IMR-90 (cell line): ENCODE measurements around the gene OR7D2. TPM values are rescaled to one million over a fixed set of nuclear protein-coding genes. Genes with fewer than 3 reads are reported as not detected.

Experiments
- ATAC-seq: fragments of 200-7000 bp; cut with Tn5 transposase; 2 replicates; pipeline ENCODE4 v1.9.1; 2020; ENCODE audit warnings: low read depth, mild to moderate bottlenecking, moderate library complexity
- BruUV-seq: library from RNA; stranded (reverse); fragments of 400-500 nt; replicated peaks from 2 replicates; lab custom pipeline; 2021; lab: Mats Ljungman, UMichigan
- CTCF ChIA-PET: fragments of 300-600 bp; formaldehyde crosslinking; extraction: SDS; loops from one replicate; lab custom pipeline; 2021; ENCODE audit warnings: antibody characterized with exemption; lab: Yijun Ruan, JAX
- POLR2A ChIA-PET: fragments of 300-600 bp; sonication (Branson Sonifier 250); formaldehyde crosslinking; loops from one replicate; lab custom pipeline; 2022; ENCODE audit warnings: antibody characterized with exemption; ENCODE audit not compliant: unreplicated experiment; lab: Charles Lee
- DNase-seq: peaks from one replicate; pipeline ENCODE4 v3.0.0; 2013
- H2AFZ ChIP-seq: replicated peaks from 2 replicates; pipeline ENCODE3; 2013; ENCODE audit warnings: low read length, mild to moderate bottlenecking; ENCODE audit not compliant: poor library complexity
- H2AK5ac ChIP-seq: 2 replicates; pipeline ENCODE4 v1.6.1; 2013; ENCODE audit warnings: low read depth, low read length, inconsistent platforms
- H2AK9ac ChIP-seq: replicated peaks from 2 replicates; pipeline ENCODE3; 2013; ENCODE audit warnings: mild to moderate bottlenecking, low read depth, low read length, moderate library complexity; ENCODE audit not compliant: poor library complexity
- H2BK120ac ChIP-seq: 2 replicates; pipeline ENCODE4 v1.6.1; 2013; ENCODE audit warnings: low read depth, low read length, inconsistent platforms
- H2BK15ac ChIP-seq: 3 replicates; pipeline ENCODE4 v1.6.1; 2013; ENCODE audit warnings: low read depth, low read length, inconsistent platforms
- H2BK20ac ChIP-seq: 2 replicates; pipeline ENCODE4 v1.6.1; 2013; ENCODE audit warnings: low read depth, mild to moderate bottlenecking, inconsistent platforms, low read length, moderate library complexity
- H2BK5ac ChIP-seq: 2 replicates; pipeline ENCODE4 v1.6.1; 2013; ENCODE audit warnings: mild to moderate bottlenecking, low read depth, low read length, inconsistent platforms; ENCODE audit not compliant: poor library complexity, severe bottlenecking
- H3K14ac ChIP-seq: replicated peaks from 2 replicates; pipeline ENCODE4 v1.6.1; 2013; ENCODE audit warnings: low read depth, low read length, inconsistent platforms
- H3K18ac ChIP-seq: 2 replicates; pipeline ENCODE4 v1.6.1; 2013; ENCODE audit warnings: low read depth, low read length, control low read depth
- H3K23ac ChIP-seq: 2 replicates; pipeline ENCODE4 v1.6.1; 2013; ENCODE audit warnings: low read depth, low read length, inconsistent platforms
- H3K27ac ChIP-seq: 2 replicates; pipeline ENCODE4 v1.5.1; 2013; ENCODE audit warnings: mild to moderate bottlenecking, control low read depth, low read length; ENCODE audit not compliant: insufficient read depth
- H3K27me3 ChIP-seq: 2 replicates; pipeline ENCODE4 v1.6.1; 2013; ENCODE audit warnings: low read length; ENCODE audit not compliant: control insufficient read depth, insufficient read depth
- H3K36me3 ChIP-seq: 2 replicates; pipeline ENCODE4 v1.6.1; 2013; ENCODE audit warnings: low read length, mixed read lengths; ENCODE audit not compliant: control insufficient read depth, insufficient read depth
- H3K4ac ChIP-seq: 2 replicates; pipeline ENCODE4 v1.6.1; 2013; ENCODE audit warnings: low read depth, low read length, inconsistent platforms
- H3K4me1 ChIP-seq: 2 replicates; pipeline ENCODE4 v1.6.1; 2013; ENCODE audit warnings: low read length, mixed read lengths; ENCODE audit not compliant: control insufficient read depth, insufficient read depth
- H3K4me2 ChIP-seq: 2 replicates; pipeline ENCODE4 v1.6.1; 2013; ENCODE audit warnings: low read depth, mild to moderate bottlenecking, control low read depth, low read length, moderate library complexity
- H3K4me3 ChIP-seq: 2 replicates; pipeline ENCODE4 v1.5.1; 2013; ENCODE audit warnings: low read depth, mild to moderate bottlenecking, control low read depth, low read length, moderate library complexity; ENCODE audit not compliant: insufficient read depth
- H3K56ac ChIP-seq: 2 replicates; pipeline ENCODE4 v1.6.1; 2013; ENCODE audit warnings: low read length, inconsistent platforms; ENCODE audit not compliant: insufficient read depth; ENCODE audit errors: extremely low read depth
- H3K79me1 ChIP-seq, 2 experiments: 2 replicates each; pipeline ENCODE4 v1.6.1; 2013; ENCODE audit warnings: low read length in 2 of 2, inconsistent platforms in 1 of 2, low read depth in 1 of 2
- H3K9ac ChIP-seq: 2 replicates; pipeline ENCODE4 v1.6.1; 2013; ENCODE audit warnings: low read depth, low read length, control low read depth
- H3K9me1 ChIP-seq: 2 replicates; pipeline ENCODE4 v1.6.1; 2013; ENCODE audit warnings: low read length, inconsistent platforms; ENCODE audit not compliant: insufficient read depth
- H3K9me3 ChIP-seq: 2 replicates; pipeline ENCODE4 v1.6.1; 2013; ENCODE audit warnings: low read length; ENCODE audit not compliant: control insufficient read depth, insufficient read depth
- H4K20me1 ChIP-seq: 2 replicates; pipeline ENCODE4 v1.6.1; 2013; ENCODE audit warnings: low read length, inconsistent platforms; ENCODE audit not compliant: insufficient read depth
- H4K5ac ChIP-seq: 2 replicates; pipeline ENCODE4 v1.6.1; 2013; ENCODE audit warnings: mild to moderate bottlenecking, low read depth, low read length, control low read depth
- H4K8ac ChIP-seq, 2 experiments: 2 replicates each; pipeline ENCODE4 v1.6.1; 2013; ENCODE audit warnings: low read depth in 2 of 2, low read length in 2 of 2, control low read depth in 1 of 2, inconsistent platforms in 1 of 2
- H4K91ac ChIP-seq: 2 replicates; pipeline ENCODE4 v1.6.1; 2013; ENCODE audit warnings: low read depth, low read length, inconsistent platforms; ENCODE audit not compliant: insufficient read depth
- BHLHE40 ChIP-seq: fragments of 150-350 bp; IDR thresholded peaks from 2 replicates; pipeline ENCODE4 v1.6.1; 2016; ENCODE audit warnings: mild to moderate bottlenecking, low read depth, low read length
- CEBPB ChIP-seq: IDR thresholded peaks from 2 replicates; pipeline ENCODE4 v1.6.1; 2012; ENCODE audit warnings: low read depth, low read length, improper control_type of control experiment
- CHD1 ChIP-seq: IDR thresholded peaks from 2 replicates; pipeline ENCODE4 v1.6.1; 2012; ENCODE audit warnings: low read depth, low read length, improper control_type of control experiment
- FOS ChIP-seq: fragments of 150-350 bp; IDR thresholded peaks from 2 replicates; pipeline ENCODE4 v1.6.1; 2016; ENCODE audit warnings: low read depth, low read length
- MAFK ChIP-seq: IDR thresholded peaks from 2 replicates; pipeline ENCODE4 v1.6.1; 2012; ENCODE audit warnings: low read depth, low read length, improper control_type of control experiment
- MAZ ChIP-seq: IDR thresholded peaks from 2 replicates; pipeline ENCODE4 v1.6.1; 2012; ENCODE audit warnings: low read depth, mild to moderate bottlenecking, low read length, improper control_type of control experiment, moderate library complexity, borderline replicate concordance
- MXI1 ChIP-seq: IDR thresholded peaks from 2 replicates; pipeline ENCODE4 v1.6.1; 2012; ENCODE audit warnings: low read depth, mild to moderate bottlenecking, low read length, moderate library complexity, borderline replicate concordance
- POLR2A ChIP-seq: IDR thresholded peaks from 2 replicates; pipeline ENCODE4 v1.6.1; 2012; ENCODE audit warnings: mild to moderate bottlenecking, low read depth, low read length
- RAD21 ChIP-seq: IDR thresholded peaks from 2 replicates; pipeline ENCODE4 v1.6.1; 2012; ENCODE audit warnings: low read length, improper control_type of control experiment
- RCOR1 ChIP-seq: IDR thresholded peaks from 2 replicates; pipeline ENCODE4 v1.6.1; 2012; ENCODE audit warnings: mild to moderate bottlenecking, low read length, improper control_type of control experiment; ENCODE audit not compliant: insufficient replicate concordance
- RFX5 ChIP-seq: IDR thresholded peaks from 2 replicates; pipeline ENCODE4 v1.8.0; 2012; ENCODE audit warnings: low read depth, mild to moderate bottlenecking, low read length, moderate library complexity
- SMC3 ChIP-seq: fragments of 150-350 bp; IDR thresholded peaks from 2 replicates; pipeline ENCODE4 v1.6.1; 2016; ENCODE audit warnings: low read depth, mild to moderate bottlenecking, antibody characterized with exemption, low read length, moderate library complexity
- WGBS, 2 experiments: methylation state at CpG; one replicate each; pipeline versions ENCODE4 v1.1.5 to v1.1.7; 2013; ENCODE audit warnings: missing lambda C conversion rate in 2 of 2; ENCODE audit not compliant: insufficient read length in 1 of 2; ENCODE audit errors: extremely low coverage in 2 of 2; 5-methylcytosine and 5-hydroxymethylcytosine counted together
- dilution Hi-C: fragments of 300-500 bp; cut with HindIII; formaldehyde crosslinking; loops from one replicate; pipeline ENCODE4 v1.14.3; 2018; ENCODE audit warnings: low sequenced_read_pairs; ENCODE audit not compliant: unreplicated experiment
- in situ Hi-C: fragments of 300-500 bp; cut with MboI; formaldehyde crosslinking; loops from 3 replicates; pipeline ENCODE4 v1.14.3; 2019; ENCODE audit warnings: low sequenced_read_pairs, inconsistent platforms, mixed read lengths
- intact Hi-C: fragments of 100-400 bp; cut with micrococcal nuclease; formaldehyde crosslinking; loops from 2 replicates; pipeline ENCODE4 v1.10.0; 2022
- polyA plus RNA-seq, 3 experiments: library from polyadenylated mRNA; depleted of rRNA; stranded (reverse); fragments of >200 nt; gene quantifications; 2 replicates each; pipeline ENCODE4 v1.2.3, GENCODE V29; 2012; ENCODE audit warnings: low replicate concordance in 1 of 3
- total RNA-seq: library from RNA; depleted of rRNA; stranded (reverse); fragments of >200 nt; gene quantifications from 2 replicates; pipeline ENCODE4 v1.2.3, GENCODE V29; 2012
- TF ChIP-seq, protein P1 (sequence below): fragments of 150-350 bp; IDR thresholded peaks from 2 replicates; pipeline ENCODE4 v1.6.1; 2016; ENCODE audit warnings: low read depth, mild to moderate bottlenecking, low read length, moderate library complexity, borderline replicate concordance
- TF ChIP-seq, protein P2 (sequence below): fragments of 150-350 bp; IDR thresholded peaks from 2 replicates; pipeline ENCODE4 v1.6.1; 2017; ENCODE audit warnings: mild to moderate bottlenecking, antibody characterized with exemption, low read length, low read depth
- TF ChIP-seq, protein P3 (sequence below): conservative IDR thresholded peaks from 2 replicates; pipeline ENCODE4 v1.5.1; 2012; ENCODE audit warnings: mild to moderate bottlenecking, low read depth, low read length, improper control_type of control experiment

OR7D2 gene
- total and polyA plus RNA-seq, 2 of the 4 experiments (the other 2 are of a cell fraction) = not detected

DNA sequence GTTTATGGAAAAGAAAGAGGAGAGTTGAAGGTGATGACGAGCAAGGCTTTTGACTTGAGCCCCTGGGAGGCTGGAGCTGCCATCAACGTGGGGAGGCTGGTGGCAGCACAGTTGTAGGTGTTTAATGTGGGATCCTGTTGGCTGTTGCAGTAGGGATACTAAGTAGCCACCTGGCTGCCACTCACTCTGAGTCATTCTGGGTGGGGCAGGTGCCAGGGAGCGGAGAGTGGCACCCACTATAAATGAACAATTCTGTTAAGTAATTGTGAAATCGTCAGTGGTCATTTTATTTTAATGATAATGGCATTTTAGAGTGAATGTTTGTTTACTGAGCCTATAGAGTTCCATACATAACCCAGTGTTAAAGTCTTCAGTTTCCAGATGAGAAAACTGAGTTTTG, 28.8 kb upstream of the OR7D2 start:
- POLR2A ChIA-PET = no interaction called here
- Histone ChIP-seq H3K4me1 (no peaks in the 10 kb centered on the region), H2BK15ac (no peak overlapping the region), H3K4me2 (no peak overlapping the region), H2AK9ac (no peak overlapping the region), H4K8ac (no peak overlapping the region), H3K18ac (no peak overlapping the region), H3K4me3 (no peak overlapping the region), H2BK5ac (no peak overlapping the region), H3K27me3 (no peaks in the 10 kb centered on the region), H2BK20ac (no peak overlapping the region), H3K9ac (no peak overlapping the region), H3K9me1 (no peaks in the 10 kb centered on the region), H3K14ac (no peak overlapping the region), H4K20me1 (peaks cover 21% of the 10 kb centered on the region), H3K23ac (no peak overlapping the region), H3K27ac (no peak overlapping the region), H3K36me3 (peaks cover 34% of the 10 kb centered on the region), H4K5ac (no peak overlapping the region), H3K56ac (no peak overlapping the region), H3K79me1 (peaks cover 12 to 18% of the 10 kb centered on the region in 2 experiments), H2AFZ (no peak overlapping the region), H2BK120ac (no peak overlapping the region), H3K4ac (no peak overlapping the region), H4K91ac (no peak overlapping the region), H3K9me3 (peaks cover 49% of the 10 kb centered on the region), H2AK5ac (no peak overlapping the region)
- ATAC-seq (no peak), DNase-seq (no peak)
- dilution Hi-C loops (no loop called here), in situ Hi-C loops (loop anchor here (25.0 kb wide), 1 partner anchor 912 kb away; no protein-coding TSS in a partner anchor), intact Hi-C loops (no loop called here)
- CTCF ChIA-PET = no interaction called here
- WGBS, 2 experiments = 100% methylated on average over 1 of the region's 4 CpGs; no CpG with 5 or more reads in 1 of the 2 experiments
- TF ChIP-seq POLR2A = no peak
- no peak for TF ChIP-seq CHD1
- no peak for TF ChIP-seq RFX5
- TF ChIP-seq MXI1 = no peak
- no peak for TF ChIP-seq MAZ
- no peak for TF ChIP-seq SMC3
- TF ChIP-seq CEBPB = no peak
- TF ChIP-seq MAFK = no peak
- no peak for TF ChIP-seq BHLHE40
- TF ChIP-seq, protein P1, sequence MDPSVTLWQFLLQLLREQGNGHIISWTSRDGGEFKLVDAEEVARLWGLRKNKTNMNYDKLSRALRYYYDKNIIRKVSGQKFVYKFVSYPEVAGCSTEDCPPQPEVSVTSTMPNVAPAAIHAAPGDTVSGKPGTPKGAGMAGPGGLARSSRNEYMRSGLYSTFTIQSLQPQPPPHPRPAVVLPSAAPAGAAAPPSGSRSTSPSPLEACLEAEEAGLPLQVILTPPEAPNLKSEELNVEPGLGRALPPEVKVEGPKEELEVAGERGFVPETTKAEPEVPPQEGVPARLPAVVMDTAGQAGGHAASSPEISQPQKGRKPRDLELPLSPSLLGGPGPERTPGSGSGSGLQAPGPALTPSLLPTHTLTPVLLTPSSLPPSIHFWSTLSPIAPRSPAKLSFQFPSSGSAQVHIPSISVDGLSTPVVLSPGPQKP = no peak
- TF ChIP-seq, protein P2, sequence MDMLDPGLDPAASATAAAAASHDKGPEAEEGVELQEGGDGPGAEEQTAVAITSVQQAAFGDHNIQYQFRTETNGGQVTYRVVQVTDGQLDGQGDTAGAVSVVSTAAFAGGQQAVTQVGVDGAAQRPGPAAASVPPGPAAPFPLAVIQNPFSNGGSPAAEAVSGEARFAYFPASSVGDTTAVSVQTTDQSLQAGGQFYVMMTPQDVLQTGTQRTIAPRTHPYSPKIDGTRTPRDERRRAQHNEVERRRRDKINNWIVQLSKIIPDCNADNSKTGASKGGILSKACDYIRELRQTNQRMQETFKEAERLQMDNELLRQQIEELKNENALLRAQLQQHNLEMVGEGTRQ = no peak
- TF ChIP-seq RCOR1 = no peak
- TF ChIP-seq FOS = no peak
- no peak for TF ChIP-seq RAD21
- TF ChIP-seq, protein P3, sequence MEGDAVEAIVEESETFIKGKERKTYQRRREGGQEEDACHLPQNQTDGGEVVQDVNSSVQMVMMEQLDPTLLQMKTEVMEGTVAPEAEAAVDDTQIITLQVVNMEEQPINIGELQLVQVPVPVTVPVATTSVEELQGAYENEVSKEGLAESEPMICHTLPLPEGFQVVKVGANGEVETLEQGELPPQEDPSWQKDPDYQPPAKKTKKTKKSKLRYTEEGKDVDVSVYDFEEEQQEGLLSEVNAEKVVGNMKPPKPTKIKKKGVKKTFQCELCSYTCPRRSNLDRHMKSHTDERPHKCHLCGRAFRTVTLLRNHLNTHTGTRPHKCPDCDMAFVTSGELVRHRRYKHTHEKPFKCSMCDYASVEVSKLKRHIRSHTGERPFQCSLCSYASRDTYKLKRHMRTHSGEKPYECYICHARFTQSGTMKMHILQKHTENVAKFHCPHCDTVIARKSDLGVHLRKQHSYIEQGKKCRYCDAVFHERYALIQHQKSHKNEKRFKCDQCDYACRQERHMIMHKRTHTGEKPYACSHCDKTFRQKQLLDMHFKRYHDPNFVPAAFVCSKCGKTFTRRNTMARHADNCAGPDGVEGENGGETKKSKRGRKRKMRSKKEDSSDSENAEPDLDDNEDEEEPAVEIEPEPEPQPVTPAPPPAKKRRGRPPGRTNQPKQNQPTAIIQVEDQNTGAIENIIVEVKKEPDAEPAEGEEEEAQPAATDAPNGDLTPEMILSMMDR = no peak
- no TSS peak for BruUV-seq
